Fibroblast of lung (primary cell): ENCODE results near the gene CMSS1. TPM values are rescaled to one million over a fixed set of nuclear protein-coding genes. Genes with fewer than 3 reads are reported as not detected.

Experiments
- DNase-seq, 2 donors: peaks; one replicate each; pipeline versions ENCODE4 v3.0.0 to v3.0.0-alpha.2; 2010; ENCODE audit warnings: low read depth in 2 of 2
- H2AFZ ChIP-seq: 2 replicates; pipeline ENCODE4 v1.5.1; 2012; ENCODE audit warnings: low read length, control low read depth, inconsistent platforms
- H3K27ac ChIP-seq: 2 replicates; pipeline ENCODE4 v1.5.1; 2011; ENCODE audit warnings: low read length, control low read depth; ENCODE audit not compliant: insufficient read depth
- H3K27me3 ChIP-seq: 2 replicates; pipeline ENCODE4 v1.5.1; 2011; ENCODE audit warnings: mild to moderate bottlenecking, low read length; ENCODE audit not compliant: control insufficient read depth, insufficient read depth
- H3K36me3 ChIP-seq: 2 replicates; pipeline ENCODE4 v1.5.1; 2011; ENCODE audit warnings: low read length; ENCODE audit not compliant: control insufficient read depth, insufficient read depth
- H3K4me1 ChIP-seq: 2 replicates; pipeline ENCODE4 v1.5.1; 2011; ENCODE audit warnings: low read length; ENCODE audit not compliant: control insufficient read depth, insufficient read depth; ENCODE audit errors: extremely low read depth
- H3K4me2 ChIP-seq: 2 replicates; pipeline ENCODE4 v1.5.1; 2011; ENCODE audit warnings: low read length, control low read depth; ENCODE audit not compliant: insufficient read depth; ENCODE audit errors: extremely low read depth
- H3K4me3 ChIP-seq, 4 experiments: fragments of 200-600 bp in 1 of 4; sonication (generic) in 1 of 4; replicated peaks in 1 of 4; 2 replicates each; pipeline ENCODE4 v1.5.1; 2011 to 2016; ENCODE audit warnings: low read length in 4 of 4, low read depth in 3 of 4, mild to moderate bottlenecking in 3 of 4, control low read depth in 2 of 4, inconsistent platforms in 1 of 4, mixed read lengths in 1 of 4; ENCODE audit not compliant: insufficient read depth in 1 of 4; ENCODE audit errors: control extremely low read depth in 1 of 4
- H3K79me2 ChIP-seq: 2 replicates; pipeline ENCODE4 v1.5.1; 2012; ENCODE audit warnings: mild to moderate bottlenecking, low read length, inconsistent platforms; ENCODE audit not compliant: control insufficient read depth, insufficient read depth
- H3K9ac ChIP-seq: 2 replicates; pipeline ENCODE4 v1.5.1; 2011; ENCODE audit warnings: mild to moderate bottlenecking, low read length, control low read depth; ENCODE audit not compliant: insufficient read depth
- H3K9me3 ChIP-seq: 2 replicates; pipeline ENCODE4 v1.5.1; 2012; ENCODE audit warnings: low read depth, low read length; ENCODE audit not compliant: control insufficient read depth, insufficient read depth
- H4K20me1 ChIP-seq: 2 replicates; pipeline ENCODE4 v1.5.1; 2011; ENCODE audit warnings: low read length; ENCODE audit not compliant: control insufficient read depth, insufficient read depth; ENCODE audit errors: extremely low read depth
- EZH2 ChIP-seq: IDR thresholded peaks from 2 replicates; pipeline ENCODE4 v1.5.1; 2012; ENCODE audit warnings: low read length, control low read depth, mild to moderate bottlenecking; ENCODE audit errors: missing control alignments
- polyA plus RNA-seq, 2 donors: library from polyadenylated mRNA; depleted of rRNA in 1 of 2; stranded (reverse) in 1 of 2; unstranded in 1 of 2; fragments of >200 nt; gene quantifications; 2 replicates each; pipeline ENCODE4 v1.2.1, GENCODE V29; 2011 to 2012; ENCODE audit warnings: missing spikeins in 1 of 2
- total RNA-seq: library from RNA; depleted of rRNA; stranded (reverse); fragments of >200 nt; gene quantifications from 2 replicates; pipeline ENCODE4 v1.2.1, GENCODE V29; 2014
- TF ChIP-seq, protein P1 (sequence below), 2 donors: IDR thresholded peaks in 1 of 2; conservative IDR thresholded peaks in 1 of 2; 1 replicate in 1 of 2; 2 replicates in 1 of 2; pipeline ENCODE4 v1.5.1; 2011 to 2012; ENCODE audit warnings: low read length in 2 of 2, control low read depth in 1 of 2, inconsistent platforms in 1 of 2, low read depth in 1 of 2, mild to moderate bottlenecking in 1 of 2

CMSS1 gene
- total and polyA plus RNA-seq, 2 donors (not counting 1 experiment from before 2014, with no cell fraction given) = 6.9 to 13.2 TPM

DNA sequence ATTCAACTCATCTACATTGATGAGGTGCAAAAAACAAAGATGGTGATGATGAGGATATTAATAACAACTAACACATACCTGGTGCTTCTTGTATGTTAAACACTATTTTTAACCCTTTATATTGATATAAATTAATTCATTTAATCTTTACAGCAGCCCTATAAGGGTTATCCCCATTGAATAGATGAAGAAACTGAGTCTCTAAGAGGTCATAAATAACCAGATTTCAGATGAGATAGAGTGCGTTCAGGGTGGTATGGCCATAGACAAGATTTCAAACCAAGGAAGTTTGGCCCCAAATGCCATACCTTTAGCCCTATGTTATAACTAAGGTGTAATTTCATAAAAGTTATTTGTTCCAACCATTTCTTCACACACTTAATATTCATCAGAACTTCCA, 82.6 kb downstream of the CMSS1 start:
- H3K79me2 ChIP-seq = no peaks in the 10 kb centered on the region
- H3K9ac ChIP-seq = no peak overlapping the region
- H3K27ac ChIP-seq = no peak overlapping the region
- no peak overlapping the region for H3K4me3 ChIP-seq
- TF ChIP-seq, protein P1, sequence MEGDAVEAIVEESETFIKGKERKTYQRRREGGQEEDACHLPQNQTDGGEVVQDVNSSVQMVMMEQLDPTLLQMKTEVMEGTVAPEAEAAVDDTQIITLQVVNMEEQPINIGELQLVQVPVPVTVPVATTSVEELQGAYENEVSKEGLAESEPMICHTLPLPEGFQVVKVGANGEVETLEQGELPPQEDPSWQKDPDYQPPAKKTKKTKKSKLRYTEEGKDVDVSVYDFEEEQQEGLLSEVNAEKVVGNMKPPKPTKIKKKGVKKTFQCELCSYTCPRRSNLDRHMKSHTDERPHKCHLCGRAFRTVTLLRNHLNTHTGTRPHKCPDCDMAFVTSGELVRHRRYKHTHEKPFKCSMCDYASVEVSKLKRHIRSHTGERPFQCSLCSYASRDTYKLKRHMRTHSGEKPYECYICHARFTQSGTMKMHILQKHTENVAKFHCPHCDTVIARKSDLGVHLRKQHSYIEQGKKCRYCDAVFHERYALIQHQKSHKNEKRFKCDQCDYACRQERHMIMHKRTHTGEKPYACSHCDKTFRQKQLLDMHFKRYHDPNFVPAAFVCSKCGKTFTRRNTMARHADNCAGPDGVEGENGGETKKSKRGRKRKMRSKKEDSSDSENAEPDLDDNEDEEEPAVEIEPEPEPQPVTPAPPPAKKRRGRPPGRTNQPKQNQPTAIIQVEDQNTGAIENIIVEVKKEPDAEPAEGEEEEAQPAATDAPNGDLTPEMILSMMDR (conservative IDR thresholded peaks at IDR 0.05 in 1 of 2, IDR thresholded peaks at IDR 0.05 in 1 of 2; ENCODE audit: low read depth in 1 of 2, low read length in 2 of 2) = no peak
- TF ChIP-seq EZH2 = no peak
- peaks cover 9% of the 10 kb centered on the region for H3K4me1 ChIP-seq
- H2AFZ ChIP-seq = no peak overlapping the region
- H3K36me3 ChIP-seq = no peaks in the 10 kb centered on the region
- H3K9me3 ChIP-seq = no peaks in the 10 kb centered on the region
- H3K4me2 ChIP-seq = no peak overlapping the region
- no peak for DNase-seq
- H4K20me1 ChIP-seq = no peaks in the 10 kb centered on the region
- H3K27me3 ChIP-seq = no peaks in the 10 kb centered on the region

DNA sequence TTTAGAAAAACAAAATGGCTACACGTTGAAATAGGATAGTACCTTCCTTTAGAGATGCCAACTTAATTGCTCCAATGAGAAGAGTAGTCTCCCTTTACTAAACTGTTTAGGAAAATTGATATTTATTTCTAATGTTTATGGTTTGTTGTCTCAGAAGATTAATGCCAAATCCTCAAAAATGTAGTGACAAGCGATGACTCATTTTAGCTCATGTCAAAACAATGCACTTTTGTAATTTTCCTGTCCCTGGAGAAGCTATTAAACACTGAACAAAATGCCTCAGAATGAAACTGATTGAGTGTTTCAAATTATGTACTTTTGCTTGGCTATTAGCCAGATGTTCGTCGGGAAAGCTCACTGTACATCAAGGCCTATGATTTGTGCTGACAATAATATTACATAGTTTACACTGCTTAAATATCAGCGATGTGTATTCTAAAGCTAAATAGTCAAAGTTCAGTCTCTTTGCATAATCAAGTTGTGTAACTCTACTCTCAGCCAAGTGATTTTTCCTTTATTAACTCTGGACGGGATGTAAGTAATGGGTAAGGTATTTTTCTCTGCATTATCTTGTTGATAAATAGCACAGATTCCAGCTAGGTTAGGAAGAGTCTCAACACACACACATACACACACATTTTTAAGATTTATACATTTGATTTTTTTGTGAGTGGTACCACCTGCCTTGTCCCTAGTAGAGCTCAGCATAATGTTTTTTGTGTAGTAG, 83.7 kb downstream of the CMSS1 start:
- no peaks in the 10 kb centered on the region for H4K20me1 ChIP-seq
- no peaks in the 10 kb centered on the region for H3K36me3 ChIP-seq
- no peak overlapping the region for H3K9ac ChIP-seq
- peaks cover 9% of the 10 kb centered on the region for H3K4me1 ChIP-seq
- H3K27ac ChIP-seq = peak overlapping the region; percentile 69
- no peaks in the 10 kb centered on the region for H3K27me3 ChIP-seq
- H3K4me2 ChIP-seq = peak overlapping the region; percentile 9
- DNase-seq = peak; percentile 87 to 91
- no peak for TF ChIP-seq EZH2
- no peak overlapping the region for H2AFZ ChIP-seq
- no peaks in the 10 kb centered on the region for H3K9me3 ChIP-seq
- H3K79me2 ChIP-seq = no peaks in the 10 kb centered on the region
- peak overlapping the region in 2 of 4 experiments; percentile 2 to 6 for H3K4me3 ChIP-seq

DNA sequence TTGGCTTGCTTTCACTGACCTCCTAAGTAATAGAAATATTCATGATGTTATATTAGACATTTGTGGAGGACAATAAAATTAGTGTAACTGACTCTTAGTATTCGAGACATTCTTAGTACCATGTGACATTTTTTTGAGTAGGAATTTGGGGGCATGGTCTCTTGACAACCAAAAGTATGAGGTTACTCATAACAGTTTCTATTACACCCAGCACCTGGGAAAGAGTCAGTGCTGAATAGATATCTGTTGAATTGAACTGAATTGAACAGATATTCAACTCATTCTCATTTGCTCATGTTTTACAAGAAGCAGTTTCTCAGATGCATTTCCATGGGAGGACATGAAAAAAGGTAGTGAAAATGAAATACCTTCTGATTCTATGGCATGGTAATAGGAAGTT, 84.4 kb downstream of the CMSS1 start:
- peaks cover 9% of the 10 kb centered on the region for H3K4me1 ChIP-seq
- no peak overlapping the region for H2AFZ ChIP-seq
- TF ChIP-seq, protein P1 (conservative IDR thresholded peaks at IDR 0.05 in 1 of 2, IDR thresholded peaks at IDR 0.05 in 1 of 2; ENCODE audit: low read depth in 1 of 2, low read length in 2 of 2) = no peak
- TF ChIP-seq EZH2 = no peak
- no peaks in the 10 kb centered on the region for H3K27me3 ChIP-seq
- no peak overlapping the region for H3K4me2 ChIP-seq
- no peaks in the 10 kb centered on the region for H3K36me3 ChIP-seq
- no peaks in the 10 kb centered on the region for H3K79me2 ChIP-seq
- no peak overlapping the region for H3K27ac ChIP-seq
- no peak overlapping the region for H3K9ac ChIP-seq
- H3K4me3 ChIP-seq = no peak overlapping the region
- no peaks in the 10 kb centered on the region for H3K9me3 ChIP-seq
- DNase-seq = peak; percentile 4 to 82
- no peaks in the 10 kb centered on the region for H4K20me1 ChIP-seq
